ENCODE measurements around the gene RPRML. TPM values are rescaled to one million over a fixed set of nuclear protein-coding genes. Genes with fewer than 3 reads are reported as not detected.

Gene RPRML
- total RNA-seq, 2 donors from 2014 or later, result not detected

DNA sequence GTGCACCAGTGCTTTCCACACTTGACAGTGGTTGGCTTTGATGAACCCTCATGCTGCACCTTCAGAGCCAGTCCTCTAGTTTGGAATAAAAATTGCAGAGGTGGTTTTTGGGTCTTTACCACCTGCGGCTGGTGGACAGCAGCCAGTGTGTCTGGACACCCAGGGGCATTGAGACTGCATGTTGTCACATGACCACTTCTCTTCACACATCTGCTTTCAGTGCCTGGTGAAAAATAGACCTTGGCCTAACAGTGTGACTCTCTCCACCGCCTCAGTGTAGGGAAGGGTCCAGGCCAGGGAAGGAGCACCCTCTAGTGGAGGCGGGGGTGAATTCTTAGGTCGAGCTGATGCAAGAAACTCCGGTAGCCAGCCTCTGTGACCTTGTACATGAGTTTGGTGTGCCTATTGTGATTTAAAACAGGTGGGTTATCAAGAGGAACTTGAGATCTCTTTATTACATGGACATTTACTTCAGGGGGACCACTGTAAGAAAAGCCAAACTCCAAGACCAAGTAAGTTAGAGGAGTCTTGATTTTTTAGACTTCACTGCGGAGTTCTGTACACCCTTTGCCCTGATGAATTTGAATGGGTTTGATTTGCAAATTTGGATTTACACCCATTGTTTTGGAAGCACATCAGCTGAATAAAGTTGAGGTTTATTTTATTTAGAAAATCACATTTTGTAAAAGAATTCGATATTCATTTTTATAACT lies 38.2 kb downstream of the RPRML start:
- peaks cover 48% of the 10 kb centered on the region for H3K36me3 ChIP-seq
- peaks cover 0 to 27% of the 10 kb centered on the region in 2 donors for H3K4me1 ChIP-seq
- H3K4me3 ChIP-seq, result no peak overlapping the region
- H3K27me3 ChIP-seq, result no peaks in the 10 kb centered on the region
- no peaks in the 10 kb centered on the region for H3K9me3 ChIP-seq
- DNase-seq (ENCODE audit: low spot score), result peak; percentile 81
- peak; percentile 89 to 92 for TF ChIP-seq CTCF (IDR thresholded peaks at IDR 0.05)
- no peak overlapping the region for H3K27ac ChIP-seq

- no peak for TF ChIP-seq CTCF (IDR thresholded peaks at IDR 0.05)
- peak overlapping the region; percentile 15 to 51 for H3K27ac ChIP-seq
- H3K36me3 ChIP-seq, result peaks cover 98% of the 10 kb centered on the region
- peaks cover 0 to 19% of the 10 kb centered on the region in 2 donors for H3K4me1 ChIP-seq
- no peak overlapping the region for H3K4me3 ChIP-seq
- no peaks in the 10 kb centered on the region for H3K9me3 ChIP-seq
- H3K27me3 ChIP-seq, result no peaks in the 10 kb centered on the region
- DNase-seq (ENCODE audit: low spot score), result peak; percentile 78
Observed at GRCh38 chr17:46935658-46936266, 43.3 kb downstream of the RPRML start.

- Histone ChIP-seq H3K27ac (no peak overlapping the region), H3K36me3 (peaks cover 72% of the 10 kb centered on the region), H3K9me3 (no peaks in the 10 kb centered on the region), H3K4me1 (peaks cover 0 to 41% of the 10 kb centered on the region in 2 donors), H3K27me3 (no peaks in the 10 kb centered on the region), H3K4me3 (no peak overlapping the region)
- no peak for TF ChIP-seq CTCF (IDR thresholded peaks at IDR 0.05)
- DNase-seq (ENCODE audit: low spot score), result no peak
Observed at GRCh38 chr17:46931596-46931995, 47.5 kb downstream of the RPRML start.

DNA sequence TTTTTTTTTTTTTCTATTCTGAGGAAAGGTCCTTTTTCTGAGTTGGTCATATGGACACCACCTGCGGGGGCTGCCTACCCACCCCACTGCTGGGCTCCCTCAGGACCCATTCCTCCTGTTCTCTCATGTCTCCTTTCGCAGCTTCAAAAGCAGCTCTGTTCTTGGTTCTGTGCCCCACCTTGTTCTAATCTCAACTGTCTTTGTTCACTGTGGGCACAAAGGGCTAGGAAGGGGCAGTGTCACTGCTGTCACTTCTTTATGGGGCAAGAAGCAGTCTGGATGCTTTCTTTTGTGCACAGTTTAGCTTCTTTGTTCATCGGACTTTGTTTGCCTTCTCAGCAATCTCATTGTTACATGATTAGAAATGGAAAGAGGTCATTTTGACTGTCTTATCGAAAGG lies 49.0 kb downstream of the RPRML start:
- H3K27me3 ChIP-seq, result no peaks in the 10 kb centered on the region
- H3K27ac ChIP-seq, result no peak overlapping the region
- H3K4me1 ChIP-seq, result peaks cover 0 to 41% of the 10 kb centered on the region in 2 donors
- DNase-seq (ENCODE audit: low spot score), result no peak
- TF ChIP-seq CTCF (IDR thresholded peaks at IDR 0.05), result no peak
- H3K9me3 ChIP-seq, result no peaks in the 10 kb centered on the region
- H3K36me3 ChIP-seq, result peaks cover 57% of the 10 kb centered on the region
- no peak overlapping the region for H3K4me3 ChIP-seq

- H3K4me1 ChIP-seq, result peaks cover 0 to 43% of the 10 kb centered on the region in 2 donors
Observed at GRCh38 chr17:46929413-46929812, 49.6 kb downstream of the RPRML start.

More at GRCh38 chr17:46929413-46929812, 49.6 kb downstream of the RPRML start:
- no peak for TF ChIP-seq CTCF (IDR thresholded peaks at IDR 0.05)
- no peaks in the 10 kb centered on the region for H3K27me3 ChIP-seq
- no peaks in the 10 kb centered on the region for H3K9me3 ChIP-seq
- no peak overlapping the region for H3K27ac ChIP-seq
- H3K36me3 ChIP-seq, result peaks cover 51% of the 10 kb centered on the region
- no peak overlapping the region for H3K4me3 ChIP-seq
- no peak for DNase-seq (ENCODE audit: low spot score)

Measured in right atrium auricular region (tissue), 2 donors.